Neural cell (in vitro differentiated cells): ENCODE measurements around the gene TSPAN18. TPM values are rescaled to one million over a fixed set of nuclear protein-coding genes. Genes with fewer than 3 reads are reported as not detected.

ENCODE experiments used
- H2AFZ ChIP-seq: fragments of 200-600, 300-800 bp; sonication (generic), shearing (Covaris generic); 2 replicates; pipeline ENCODE4 v1.6.0; 2014; ENCODE audit warnings: low read depth, mild to moderate bottlenecking, antibody characterized with exemption, low read length, moderate library complexity
- H3F3A ChIP-seq: fragments of 200-600 bp; shearing (Covaris generic); 2 replicates; pipeline ENCODE4 v1.6.1; 2016; ENCODE audit warnings: mild to moderate bottlenecking, moderate library complexity, mixed read lengths, antibody characterized with exemption, low read length; ENCODE audit not compliant: insufficient read depth, poor library complexity, severe bottlenecking
- H3K27ac ChIP-seq: fragments of 200-600, 300-800 bp; sonication (generic), shearing (Covaris generic); 2 replicates; pipeline ENCODE4 v1.5.1; 2014; ENCODE audit warnings: mild to moderate bottlenecking, low read length, moderate library complexity
- H3K27me3 ChIP-seq: fragments of 300-800, 200-600 bp; sonication (generic), shearing (Covaris generic); 2 replicates; pipeline ENCODE4 v1.6.0; 2014; ENCODE audit warnings: mild to moderate bottlenecking, low read depth, low read length, moderate library complexity; ENCODE audit not compliant: insufficient read depth
- H3K36me3 ChIP-seq: fragments of 300-800, 200-600 bp; sonication (generic), shearing (Covaris generic); 2 replicates; pipeline ENCODE4 v1.5.1; 2014; ENCODE audit warnings: mild to moderate bottlenecking, antibody characterized with exemption, low read length, moderate library complexity; ENCODE audit not compliant: insufficient read depth
- H3K4me2 ChIP-seq: fragments of 300-800, 200-600 bp; sonication (generic), shearing (Covaris generic); 2 replicates; pipeline ENCODE4 v1.6.0; 2014; ENCODE audit warnings: mild to moderate bottlenecking, low read length
- H3K4me3 ChIP-seq: fragments of 300-800, 200-600 bp; sonication (generic), shearing (Covaris generic); 2 replicates; pipeline ENCODE4 v1.5.1; 2014; ENCODE audit warnings: mild to moderate bottlenecking, low read length, moderate library complexity
- H3K79me2 ChIP-seq: fragments of 200-600 bp; shearing (Covaris generic); replicated peaks from 2 replicates; pipeline ENCODE4 v1.6.0; 2014; ENCODE audit warnings: mild to moderate bottlenecking, low read length, moderate library complexity; ENCODE audit not compliant: insufficient read depth
- H3K9ac ChIP-seq: fragments of 300-800, 200-600 bp; sonication (generic), shearing (Covaris generic); 2 replicates; pipeline ENCODE4 v1.6.1; 2016; ENCODE audit warnings: mild to moderate bottlenecking, low read length, mixed read lengths
- H3K9me2 ChIP-seq: fragments of 200-600 bp; shearing (Covaris generic); 2 replicates; pipeline ENCODE4 v1.6.1; 2016; ENCODE audit warnings: mild to moderate bottlenecking, low read length, mixed read lengths; ENCODE audit not compliant: insufficient read depth
- H3K9me3 ChIP-seq: fragments of 200-600, 300-800 bp; sonication (generic), shearing (Covaris generic); 2 replicates; pipeline ENCODE4 v1.6.1; 2016; ENCODE audit warnings: mild to moderate bottlenecking, mixed run types, low read length, moderate library complexity, mixed read lengths
- H4K20me1 ChIP-seq: fragments of 200-600 bp; shearing (Covaris generic); 2 replicates; pipeline ENCODE4 v1.6.1; 2016; ENCODE audit warnings: mild to moderate bottlenecking, mixed run types; ENCODE audit not compliant: insufficient read depth
- CTCF ChIP-seq: fragments of 450-650 bp; IDR thresholded peaks from 2 replicates; pipeline ENCODE4 v1.5.1; 2014; ENCODE audit warnings: antibody characterized with exemption, mild to moderate bottlenecking, moderate library complexity; ENCODE audit not compliant: poor library complexity, severe bottlenecking
- EP300 ChIP-seq: fragments of 450-650 bp; conservative IDR thresholded peaks from 2 replicates; pipeline ENCODE4 v1.6.1; 2014; ENCODE audit warnings: antibody characterized with exemption, mild to moderate bottlenecking, moderate library complexity; ENCODE audit not compliant: poor library complexity, severe bottlenecking
- EZH2 ChIP-seq: fragments of 200-600, 300-800 bp; shearing (Covaris generic), sonication (generic); IDR thresholded peaks from 2 replicates; pipeline ENCODE4 v1.6.1; 2014; ENCODE audit warnings: antibody characterized with exemption, low read length, borderline replicate concordance, mild to moderate bottlenecking; ENCODE audit not compliant: insufficient read depth, poor library complexity, severe bottlenecking
- MXI1 ChIP-seq: fragments of 450-650 bp; conservative IDR thresholded peaks from 2 replicates; pipeline ENCODE4 v1.6.1; 2014; ENCODE audit warnings: antibody characterized with exemption, mild to moderate bottlenecking; ENCODE audit not compliant: poor library complexity, severe bottlenecking
- POLR2AphosphoS5 ChIP-seq: IDR thresholded peaks from 2 replicates; pipeline ENCODE4 v1.6.1; 2012
- RAD21 ChIP-seq: fragments of 450-650 bp; conservative IDR thresholded peaks from 2 replicates; pipeline ENCODE4 v1.6.1; 2014; ENCODE audit warnings: antibody characterized with exemption, mild to moderate bottlenecking, moderate library complexity
- SMC3 ChIP-seq: fragments of 450-650 bp; conservative IDR thresholded peaks from 2 replicates; pipeline ENCODE4 v1.6.1; 2014; ENCODE audit warnings: antibody characterized with exemption, mild to moderate bottlenecking, moderate library complexity; ENCODE audit not compliant: poor library complexity
- TAF1 ChIP-seq: IDR thresholded peaks from 2 replicates; pipeline ENCODE4 v1.6.1; 2012; ENCODE audit warnings: low read depth
- polyA plus RNA-seq: library from polyadenylated mRNA; depleted of rRNA; stranded (reverse); fragments of >200 nt; gene quantifications from 2 replicates; pipeline ENCODE4 v1.2.3, GENCODE V29; 2014
- TF ChIP-seq, protein P1 (sequence below): IDR thresholded peaks from 2 replicates; pipeline ENCODE4 v1.6.1; 2012; ENCODE audit warnings: borderline replicate concordance

Gene TSPAN18
- polyA plus RNA-seq, 1 donor from 2014 or later: 8.4 TPM

- Histone ChIP-seq H3K27me3 (no peaks in the 10 kb centered on the region), H3K79me2 (peaks cover 27% of the 10 kb centered on the region), H2AFZ (no peak overlapping the region), H3F3A (no peaks in the 10 kb centered on the region), H3K4me2 (no peak overlapping the region), H3K27ac (no peak overlapping the region), H3K9ac (no peak overlapping the region), H3K9me3 (no peaks in the 10 kb centered on the region), H3K4me3 (no peak overlapping the region), H3K9me2 (no peaks in the 10 kb centered on the region), H3K36me3 (no peaks in the 10 kb centered on the region), H4K20me1 (no peaks in the 10 kb centered on the region)
- no peak for TF ChIP-seq SMC3
- no peak for TF ChIP-seq EZH2
- TF ChIP-seq TAF1: no peak
- TF ChIP-seq, protein P1, sequence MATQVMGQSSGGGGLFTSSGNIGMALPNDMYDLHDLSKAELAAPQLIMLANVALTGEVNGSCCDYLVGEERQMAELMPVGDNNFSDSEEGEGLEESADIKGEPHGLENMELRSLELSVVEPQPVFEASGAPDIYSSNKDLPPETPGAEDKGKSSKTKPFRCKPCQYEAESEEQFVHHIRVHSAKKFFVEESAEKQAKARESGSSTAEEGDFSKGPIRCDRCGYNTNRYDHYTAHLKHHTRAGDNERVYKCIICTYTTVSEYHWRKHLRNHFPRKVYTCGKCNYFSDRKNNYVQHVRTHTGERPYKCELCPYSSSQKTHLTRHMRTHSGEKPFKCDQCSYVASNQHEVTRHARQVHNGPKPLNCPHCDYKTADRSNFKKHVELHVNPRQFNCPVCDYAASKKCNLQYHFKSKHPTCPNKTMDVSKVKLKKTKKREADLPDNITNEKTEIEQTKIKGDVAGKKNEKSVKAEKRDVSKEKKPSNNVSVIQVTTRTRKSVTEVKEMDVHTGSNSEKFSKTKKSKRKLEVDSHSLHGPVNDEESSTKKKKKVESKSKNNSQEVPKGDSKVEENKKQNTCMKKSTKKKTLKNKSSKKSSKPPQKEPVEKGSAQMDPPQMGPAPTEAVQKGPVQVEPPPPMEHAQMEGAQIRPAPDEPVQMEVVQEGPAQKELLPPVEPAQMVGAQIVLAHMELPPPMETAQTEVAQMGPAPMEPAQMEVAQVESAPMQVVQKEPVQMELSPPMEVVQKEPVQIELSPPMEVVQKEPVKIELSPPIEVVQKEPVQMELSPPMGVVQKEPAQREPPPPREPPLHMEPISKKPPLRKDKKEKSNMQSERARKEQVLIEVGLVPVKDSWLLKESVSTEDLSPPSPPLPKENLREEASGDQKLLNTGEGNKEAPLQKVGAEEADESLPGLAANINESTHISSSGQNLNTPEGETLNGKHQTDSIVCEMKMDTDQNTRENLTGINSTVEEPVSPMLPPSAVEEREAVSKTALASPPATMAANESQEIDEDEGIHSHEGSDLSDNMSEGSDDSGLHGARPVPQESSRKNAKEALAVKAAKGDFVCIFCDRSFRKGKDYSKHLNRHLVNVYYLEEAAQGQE: no peak
- no peak for TF ChIP-seq CTCF
- TF ChIP-seq RAD21: no peak
- TF ChIP-seq EP300: no peak
- TF ChIP-seq POLR2AphosphoS5: no peak
- no peak for TF ChIP-seq MXI1
Measured at GRCh38 chr11:44952500-44953260, 225.9 kb downstream of the TSPAN18 start.

- H3K27me3 ChIP-seq: no peaks in the 10 kb centered on the region
- no peak overlapping the region for H3K27ac ChIP-seq
- TF ChIP-seq EP300: no peak
- TF ChIP-seq POLR2AphosphoS5: no peak
- TF ChIP-seq MXI1: no peak
- TF ChIP-seq, protein P1: no peak
- no peak for TF ChIP-seq SMC3
- no peak for TF ChIP-seq RAD21
- no peak for TF ChIP-seq CTCF
- no peak for TF ChIP-seq TAF1
- no peak for TF ChIP-seq EZH2
- H4K20me1 ChIP-seq: no peaks in the 10 kb centered on the region
- no peak overlapping the region for H3K9ac ChIP-seq
- no peak overlapping the region for H2AFZ ChIP-seq
- H3F3A ChIP-seq: no peaks in the 10 kb centered on the region
- H3K36me3 ChIP-seq: no peaks in the 10 kb centered on the region
- H3K9me2 ChIP-seq: no peaks in the 10 kb centered on the region
- no peaks in the 10 kb centered on the region for H3K9me3 ChIP-seq
- H3K4me3 ChIP-seq: no peak overlapping the region
- H3K79me2 ChIP-seq: peaks cover 11% of the 10 kb centered on the region
- no peak overlapping the region for H3K4me2 ChIP-seq
Measured at GRCh38 chr11:44954051-44954906, 227.5 kb downstream of the TSPAN18 start.
